ENCODE data around the gene IFT52.

DNA sequence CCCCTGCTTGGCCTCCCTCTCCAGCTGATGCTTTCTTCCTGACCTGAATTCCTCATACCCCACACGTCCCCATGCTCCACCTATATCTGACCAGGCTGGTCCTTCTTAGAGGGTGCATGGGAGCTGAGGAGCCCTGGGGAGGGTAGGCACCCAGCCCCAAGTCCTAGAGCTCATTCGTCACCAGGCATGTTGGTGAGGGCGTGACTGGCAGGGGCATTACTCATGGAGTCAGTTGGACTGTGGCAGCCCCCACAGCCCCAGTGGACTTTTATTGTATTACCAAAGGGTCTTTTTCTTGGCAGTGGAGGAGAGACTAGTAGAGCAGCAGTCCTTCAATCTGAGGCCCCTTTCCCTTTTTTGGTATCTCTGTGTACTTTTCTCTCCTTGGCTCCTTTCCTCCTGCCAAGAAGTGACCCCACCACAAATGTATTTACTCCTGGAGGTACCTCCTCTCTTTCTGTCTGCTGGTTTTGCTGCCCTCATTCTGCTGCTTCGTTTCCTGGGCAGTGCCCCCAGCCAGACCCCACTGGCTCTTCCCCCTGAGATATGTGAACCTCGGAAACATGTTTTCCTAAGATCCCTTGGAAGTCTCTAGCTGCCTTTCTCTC lies 42.4 kb upstream of the IFT52 start:
- TF ChIP-seq, protein P1, sequence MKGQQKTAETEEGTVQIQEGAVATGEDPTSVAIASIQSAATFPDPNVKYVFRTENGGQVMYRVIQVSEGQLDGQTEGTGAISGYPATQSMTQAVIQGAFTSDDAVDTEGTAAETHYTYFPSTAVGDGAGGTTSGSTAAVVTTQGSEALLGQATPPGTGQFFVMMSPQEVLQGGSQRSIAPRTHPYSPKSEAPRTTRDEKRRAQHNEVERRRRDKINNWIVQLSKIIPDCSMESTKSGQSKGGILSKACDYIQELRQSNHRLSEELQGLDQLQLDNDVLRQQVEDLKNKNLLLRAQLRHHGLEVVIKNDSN (IDR thresholded peaks at IDR 0.05), result no peak
- no peak for TF ChIP-seq TEAD4 (IDR thresholded peaks at IDR 0.05)
- TF ChIP-seq, protein P2, sequence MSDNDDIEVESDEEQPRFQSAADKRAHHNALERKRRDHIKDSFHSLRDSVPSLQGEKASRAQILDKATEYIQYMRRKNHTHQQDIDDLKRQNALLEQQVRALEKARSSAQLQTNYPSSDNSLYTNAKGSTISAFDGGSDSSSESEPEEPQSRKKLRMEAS (IDR thresholded peaks at IDR 0.05), result no peak
- TF ChIP-seq EP300 (IDR thresholded peaks at IDR 0.05; ENCODE audit: borderline replicate concordance), result no peak
- no peak for TF ChIP-seq RAD21 (IDR thresholded peaks at IDR 0.05; ENCODE audit: low read depth)
- TF ChIP-seq EGR1 (IDR thresholded peaks at IDR 0.05), result no peak
- no peak for TF ChIP-seq CEBPB (IDR thresholded peaks at IDR 0.05)
- no peak for TF ChIP-seq TAF1 (IDR thresholded peaks at IDR 0.05; ENCODE audit: low read depth)
- no peak for TF ChIP-seq YY1 (IDR thresholded peaks at IDR 0.05; ENCODE audit: low read depth)
- TF ChIP-seq, protein P3, sequence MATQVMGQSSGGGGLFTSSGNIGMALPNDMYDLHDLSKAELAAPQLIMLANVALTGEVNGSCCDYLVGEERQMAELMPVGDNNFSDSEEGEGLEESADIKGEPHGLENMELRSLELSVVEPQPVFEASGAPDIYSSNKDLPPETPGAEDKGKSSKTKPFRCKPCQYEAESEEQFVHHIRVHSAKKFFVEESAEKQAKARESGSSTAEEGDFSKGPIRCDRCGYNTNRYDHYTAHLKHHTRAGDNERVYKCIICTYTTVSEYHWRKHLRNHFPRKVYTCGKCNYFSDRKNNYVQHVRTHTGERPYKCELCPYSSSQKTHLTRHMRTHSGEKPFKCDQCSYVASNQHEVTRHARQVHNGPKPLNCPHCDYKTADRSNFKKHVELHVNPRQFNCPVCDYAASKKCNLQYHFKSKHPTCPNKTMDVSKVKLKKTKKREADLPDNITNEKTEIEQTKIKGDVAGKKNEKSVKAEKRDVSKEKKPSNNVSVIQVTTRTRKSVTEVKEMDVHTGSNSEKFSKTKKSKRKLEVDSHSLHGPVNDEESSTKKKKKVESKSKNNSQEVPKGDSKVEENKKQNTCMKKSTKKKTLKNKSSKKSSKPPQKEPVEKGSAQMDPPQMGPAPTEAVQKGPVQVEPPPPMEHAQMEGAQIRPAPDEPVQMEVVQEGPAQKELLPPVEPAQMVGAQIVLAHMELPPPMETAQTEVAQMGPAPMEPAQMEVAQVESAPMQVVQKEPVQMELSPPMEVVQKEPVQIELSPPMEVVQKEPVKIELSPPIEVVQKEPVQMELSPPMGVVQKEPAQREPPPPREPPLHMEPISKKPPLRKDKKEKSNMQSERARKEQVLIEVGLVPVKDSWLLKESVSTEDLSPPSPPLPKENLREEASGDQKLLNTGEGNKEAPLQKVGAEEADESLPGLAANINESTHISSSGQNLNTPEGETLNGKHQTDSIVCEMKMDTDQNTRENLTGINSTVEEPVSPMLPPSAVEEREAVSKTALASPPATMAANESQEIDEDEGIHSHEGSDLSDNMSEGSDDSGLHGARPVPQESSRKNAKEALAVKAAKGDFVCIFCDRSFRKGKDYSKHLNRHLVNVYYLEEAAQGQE (IDR thresholded peaks at IDR 0.05; ENCODE audit: low read depth), result no peak
- no peak for TF ChIP-seq NFIC (IDR thresholded peaks at IDR 0.05)
- no peak for TF ChIP-seq CREB1 (IDR thresholded peaks at IDR 0.05; ENCODE audit: low read depth)
